ENCODE measurements around the gene SESTD1. TPM values are rescaled to one million over a fixed set of nuclear protein-coding genes. Genes with fewer than 3 reads are reported as not detected.
A peak's percentile ranks its signal among the peaks of the same experiment; 100 is the strongest.

Gene SESTD1
- polyA plus RNA-seq (2013), result 84.1 and 90.7 TPM in 2 replicates

- Histone ChIP-seq H4K91ac (ENCODE audit: low read depth, low read length) (peak within 1 kb of the TSS; percentile 16), H2AFZ (ENCODE audit: insufficient read depth, low read length, poor library complexity) (peak within 1 kb of the TSS; percentile 83), H3K79me1 (ENCODE audit: low read length) (peaks cover 10% of the 10 kb centered on the region), H2BK12ac (ENCODE audit: low read length) (peak within 1 kb of the TSS; percentile 73), H3K9ac (ENCODE audit: low read length) (peak within 1 kb of the TSS; percentile 89), H3K14ac (ENCODE audit: low read length) (peak within 1 kb of the TSS; percentile 24), H3K18ac (ENCODE audit: low read length) (peak within 1 kb of the TSS; percentile 51), H3K4me2 (ENCODE audit: low read length) (peak within 1 kb of the TSS; percentile 71), H4K8ac (ENCODE audit: low read depth, low read length) (peak within 1 kb of the TSS; percentile 71), H3K4me3 (ENCODE audit: low read depth, low read length) (peak within 1 kb of the TSS; percentile 77), H3K36me3 (ENCODE audit: control insufficient read depth in 1 of 2, insufficient read depth in 2 of 2, low read length in 2 of 2) (no peaks in the 10 kb centered on the region), H3K4ac (ENCODE audit: low read depth, low read length) (peak within 1 kb of the TSS; percentile 52), H2AK5ac (ENCODE audit: low read length) (no peak within 1 kb of the TSS), H3K27me3 (ENCODE audit: insufficient read depth, low read length) (no peaks in the 10 kb centered on the region), H2BK120ac (ENCODE audit: insufficient read depth, low read length, poor library complexity) (peak within 1 kb of the TSS; percentile 36), H3K4me1 (ENCODE audit: control insufficient read depth in 1 of 2, insufficient read depth in 2 of 2, low read length in 2 of 2) (peaks cover 5 to 6% of the 10 kb centered on the region in 2 experiments), H3K27ac (ENCODE audit: low read depth, low read length) (peak within 1 kb of the TSS; percentile 48), H2BK5ac (ENCODE audit: low read depth, low read length, poor library complexity) (peak within 1 kb of the TSS; percentile 37), H3K23ac (ENCODE audit: low read length) (no peak within 1 kb of the TSS), H3K9me3 (ENCODE audit: insufficient read depth, low read depth, low read length) (no peaks in the 10 kb centered on the region), H3K79me2 (ENCODE audit: control insufficient read depth, insufficient read depth, low read length, poor library complexity) (peaks cover 2% of the 10 kb centered on the region), H4K12ac (ENCODE audit: low read depth, low read length) (peak within 1 kb of the TSS; percentile 32)
- DNase-seq, result peak; percentile 59 to 67
- WGBS (ENCODE audit: extremely low coverage, insufficient coverage, insufficient read length), result no CpG with 5 or more reads among the region's 96 CpGs
These were observed at the start of gene SESTD1 for GRCh38 chr2:179264368-179265081. Gene SESTD1 (minus strand): TSS chr2:179264832. CDS start chr2:179191841, 72,991 bp downstream.

DNA sequence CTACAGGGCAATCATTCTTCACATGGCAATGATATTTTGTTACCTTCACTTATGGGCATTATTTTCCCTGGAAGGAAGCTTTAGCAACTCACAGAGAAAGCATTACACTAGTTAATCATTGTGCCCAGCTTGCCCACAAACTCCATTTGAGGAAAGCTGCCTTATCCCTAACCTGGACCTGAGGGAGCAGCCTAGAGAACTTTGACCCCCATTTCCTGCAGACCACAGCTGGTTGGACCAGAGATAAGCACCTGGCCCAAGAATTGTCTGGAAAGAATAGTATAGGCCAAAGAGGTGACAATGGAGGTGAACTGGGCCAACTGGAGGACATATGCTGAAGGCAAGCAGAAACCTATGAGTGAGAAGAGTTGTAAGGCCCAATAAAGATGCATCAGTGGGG is 48.4 kb upstream of the SESTD1 start:
- H2BK12ac ChIP-seq (ENCODE audit: low read length), result no peak overlapping the region
- no peaks in the 10 kb centered on the region for H3K36me3 ChIP-seq (ENCODE audit: control insufficient read depth in 1 of 2, insufficient read depth in 2 of 2, low read length in 2 of 2)
- H3K9ac ChIP-seq (ENCODE audit: low read length), result no peak overlapping the region
- no peak overlapping the region for H4K91ac ChIP-seq (ENCODE audit: low read depth, low read length)
- H2BK120ac ChIP-seq (ENCODE audit: insufficient read depth, low read length, poor library complexity), result no peak overlapping the region
- H3K27ac ChIP-seq (ENCODE audit: low read depth, low read length), result no peak overlapping the region
- no peak overlapping the region for H2AFZ ChIP-seq (ENCODE audit: insufficient read depth, low read length, poor library complexity)
- H3K79me1 ChIP-seq (ENCODE audit: low read length), result no peaks in the 10 kb centered on the region
- H4K12ac ChIP-seq (ENCODE audit: low read depth, low read length), result no peak overlapping the region
- H3K14ac ChIP-seq (ENCODE audit: low read length), result no peak overlapping the region
- no peaks in the 10 kb centered on the region for H3K79me2 ChIP-seq (ENCODE audit: control insufficient read depth, insufficient read depth, low read length, poor library complexity)
- H3K4me1 ChIP-seq (ENCODE audit: control insufficient read depth in 1 of 2, insufficient read depth in 2 of 2, low read length in 2 of 2), result no peaks in the 10 kb centered on the region
- no peak overlapping the region for H3K18ac ChIP-seq (ENCODE audit: low read length)
- H3K4me3 ChIP-seq (ENCODE audit: low read depth, low read length), result no peak overlapping the region
- H3K4ac ChIP-seq (ENCODE audit: low read depth, low read length), result no peak overlapping the region
- no peaks in the 10 kb centered on the region for H3K9me3 ChIP-seq (ENCODE audit: insufficient read depth, low read depth, low read length)
- no peak overlapping the region for H2AK5ac ChIP-seq (ENCODE audit: low read length)
- no peaks in the 10 kb centered on the region for H3K27me3 ChIP-seq (ENCODE audit: insufficient read depth, low read length)
- no peak for DNase-seq
- H3K4me2 ChIP-seq (ENCODE audit: low read length), result no peak overlapping the region
- no peak overlapping the region for H2BK5ac ChIP-seq (ENCODE audit: low read depth, low read length, poor library complexity)
- no peak overlapping the region for H4K8ac ChIP-seq (ENCODE audit: low read depth, low read length)
- no peak overlapping the region for H3K23ac ChIP-seq (ENCODE audit: low read length)

DNA sequence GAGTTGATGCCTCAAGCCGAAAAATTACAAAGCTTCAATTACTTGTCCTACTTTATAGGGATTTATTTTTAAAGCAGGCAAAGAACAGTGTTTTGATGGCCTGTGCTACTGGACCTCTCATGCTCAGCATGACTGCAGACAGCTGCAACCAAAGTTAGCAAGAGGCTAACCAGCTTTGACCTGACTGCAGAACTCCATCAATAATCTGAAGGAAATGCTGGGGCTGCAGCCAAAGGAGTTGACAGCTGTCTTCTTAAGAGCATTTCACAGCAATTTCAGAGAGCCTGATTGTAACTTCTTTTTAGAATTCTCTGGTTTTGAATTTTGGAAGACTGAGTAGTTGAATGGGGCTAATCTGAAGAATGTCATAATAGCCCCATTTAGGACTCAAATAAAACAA is 46.5 kb upstream of the SESTD1 start:
- H3K4ac ChIP-seq (ENCODE audit: low read depth, low read length), result no peak overlapping the region
- no peaks in the 10 kb centered on the region for H3K9me3 ChIP-seq (ENCODE audit: insufficient read depth, low read depth, low read length)
- no CpG with 5 or more reads among the region's 1 CpG for WGBS (ENCODE audit: extremely low coverage, insufficient coverage, insufficient read length)

GRCh38 chr2:179307616-179308371 is 43.2 kb upstream of the SESTD1 start:
- H2BK5ac ChIP-seq (ENCODE audit: low read depth, low read length, poor library complexity), result no peak overlapping the region
- H3K36me3 ChIP-seq (ENCODE audit: control insufficient read depth in 1 of 2, insufficient read depth in 2 of 2, low read length in 2 of 2), result no peaks in the 10 kb centered on the region
- no peak overlapping the region for H4K91ac ChIP-seq (ENCODE audit: low read depth, low read length)
- H3K14ac ChIP-seq (ENCODE audit: low read length), result no peak overlapping the region
- H2AK5ac ChIP-seq (ENCODE audit: low read length), result no peak overlapping the region
- H2BK12ac ChIP-seq (ENCODE audit: low read length), result no peak overlapping the region
- H3K4me2 ChIP-seq (ENCODE audit: low read length), result no peak overlapping the region
- no peak for DNase-seq
- H2AFZ ChIP-seq (ENCODE audit: insufficient read depth, low read length, poor library complexity), result no peak overlapping the region
- H3K18ac ChIP-seq (ENCODE audit: low read length), result no peak overlapping the region
- H4K8ac ChIP-seq (ENCODE audit: low read depth, low read length), result no peak overlapping the region
- no peaks in the 10 kb centered on the region for H3K79me2 ChIP-seq (ENCODE audit: control insufficient read depth, insufficient read depth, low read length, poor library complexity)
- H3K4me1 ChIP-seq (ENCODE audit: control insufficient read depth in 1 of 2, insufficient read depth in 2 of 2, low read length in 2 of 2), result no peaks in the 10 kb centered on the region
- H2BK120ac ChIP-seq (ENCODE audit: insufficient read depth, low read length, poor library complexity), result no peak overlapping the region
- no peaks in the 10 kb centered on the region for H3K9me3 ChIP-seq (ENCODE audit: insufficient read depth, low read depth, low read length)
- no peak overlapping the region for H3K4me3 ChIP-seq (ENCODE audit: low read depth, low read length)
- 100% methylated on average over 1 of the region's 5 CpGs for WGBS (ENCODE audit: extremely low coverage, insufficient coverage, insufficient read length)
- no peak overlapping the region for H4K12ac ChIP-seq (ENCODE audit: low read depth, low read length)
- H3K4ac ChIP-seq (ENCODE audit: low read depth, low read length), result no peak overlapping the region
- no peaks in the 10 kb centered on the region for H3K79me1 ChIP-seq (ENCODE audit: low read length)
- H3K27ac ChIP-seq (ENCODE audit: low read depth, low read length), result no peak overlapping the region
- no peaks in the 10 kb centered on the region for H3K27me3 ChIP-seq (ENCODE audit: insufficient read depth, low read length)
- no peak overlapping the region for H3K9ac ChIP-seq (ENCODE audit: low read length)
- no peak overlapping the region for H3K23ac ChIP-seq (ENCODE audit: low read length)

More for the DNA sequence above, 46.5 kb upstream of the SESTD1 start:
- H2BK5ac ChIP-seq (ENCODE audit: low read depth, low read length, poor library complexity), result no peak overlapping the region
- H3K79me2 ChIP-seq (ENCODE audit: control insufficient read depth, insufficient read depth, low read length, poor library complexity), result no peaks in the 10 kb centered on the region
- H3K18ac ChIP-seq (ENCODE audit: low read length), result no peak overlapping the region
- H2AFZ ChIP-seq (ENCODE audit: insufficient read depth, low read length, poor library complexity), result no peak overlapping the region
- H2BK12ac ChIP-seq (ENCODE audit: low read length), result no peak overlapping the region
- no peak overlapping the region for H4K12ac ChIP-seq (ENCODE audit: low read depth, low read length)
- no peak overlapping the region for H3K4me2 ChIP-seq (ENCODE audit: low read length)
- DNase-seq, result no peak
- H3K27me3 ChIP-seq (ENCODE audit: insufficient read depth, low read length), result no peaks in the 10 kb centered on the region
- no peak overlapping the region for H3K23ac ChIP-seq (ENCODE audit: low read length)
- H3K27ac ChIP-seq (ENCODE audit: low read depth, low read length), result no peak overlapping the region
- no peaks in the 10 kb centered on the region for H3K79me1 ChIP-seq (ENCODE audit: low read length)
- no peaks in the 10 kb centered on the region for H3K4me1 ChIP-seq (ENCODE audit: control insufficient read depth in 1 of 2, insufficient read depth in 2 of 2, low read length in 2 of 2)
- no peak overlapping the region for H2AK5ac ChIP-seq (ENCODE audit: low read length)
- H2BK120ac ChIP-seq (ENCODE audit: insufficient read depth, low read length, poor library complexity), result no peak overlapping the region
- H3K9ac ChIP-seq (ENCODE audit: low read length), result no peak overlapping the region
- H3K36me3 ChIP-seq (ENCODE audit: control insufficient read depth in 1 of 2, insufficient read depth in 2 of 2, low read length in 2 of 2), result no peaks in the 10 kb centered on the region
- H3K4me3 ChIP-seq (ENCODE audit: low read depth, low read length), result no peak overlapping the region
- no peak overlapping the region for H4K91ac ChIP-seq (ENCODE audit: low read depth, low read length)
- no peak overlapping the region for H3K14ac ChIP-seq (ENCODE audit: low read length)
- no peak overlapping the region for H4K8ac ChIP-seq (ENCODE audit: low read depth, low read length)

Measured in trophoblast cell (in vitro differentiated cells and primary cell).